NT2/D1 (cell line): ENCODE measurements around the gene PRKN.

Experiments
- DNase-seq: peaks from one replicate; pipeline ENCODE4 v3.0.0-alpha.2; 2011; ENCODE audit warnings: low read depth, low spot score
- H3K27me3 ChIP-seq: 2 replicates; pipeline ENCODE4 v1.6.0; 2011; ENCODE audit warnings: mild to moderate bottlenecking; ENCODE audit not compliant: insufficient read length, insufficient read depth
- H3K36me3 ChIP-seq: 2 replicates; pipeline ENCODE4 v1.6.1; 2011; ENCODE audit warnings: mild to moderate bottlenecking, low read length, mixed read lengths; ENCODE audit not compliant: insufficient read depth, insufficient read length
- H3K4me1 ChIP-seq: 2 replicates; pipeline ENCODE4 v1.5.1; 2011; ENCODE audit not compliant: insufficient read depth, insufficient read length
- H3K4me3 ChIP-seq: 2 replicates; pipeline ENCODE4 v1.5.1; 2011; ENCODE audit warnings: low read depth; ENCODE audit not compliant: insufficient read length
- H3K9ac ChIP-seq: 2 replicates; pipeline ENCODE4 v1.6.0; 2011; ENCODE audit warnings: low read depth; ENCODE audit not compliant: insufficient read length
- H3K9me3 ChIP-seq: 2 replicates; pipeline ENCODE4 v1.5.1; 2011; ENCODE audit warnings: mild to moderate bottlenecking, low read length; ENCODE audit not compliant: insufficient read depth
- SUZ12 ChIP-seq: IDR thresholded peaks from 2 replicates; pipeline ENCODE4 v1.6.1; 2011; ENCODE audit not compliant: insufficient read length, insufficient read depth; ENCODE audit errors: extremely low read depth
- YY1 ChIP-seq: IDR thresholded peaks from 2 replicates; pipeline ENCODE4 v1.6.1; 2011; ENCODE audit not compliant: insufficient read length, insufficient read depth
- ZNF274 ChIP-seq: IDR thresholded peaks from 2 replicates; pipeline ENCODE4 v1.6.1; 2011; ENCODE audit warnings: mild to moderate bottlenecking, low read depth, low read length

PRKN gene

GRCh38 chr6:161465403-161465802 lies 1262.2 kb downstream of the PRKN start:
- H3K36me3 ChIP-seq: no peaks in the 10 kb centered on the region
- no peak overlapping the region for H3K9ac ChIP-seq
- no peaks in the 10 kb centered on the region; the same call in 1 of the 2 replicates for H3K9me3 ChIP-seq
- H3K4me1 ChIP-seq: no peaks in the 10 kb centered on the region
- no peak for DNase-seq
- H3K27me3 ChIP-seq: no peaks in the 10 kb centered on the region
- H3K4me3 ChIP-seq: no peak overlapping the region
- TF ChIP-seq ZNF274 (no peak), SUZ12 (no peak), YY1 (no peak)

- H3K36me3 ChIP-seq: no peaks in the 10 kb centered on the region
- no peak overlapping the region for H3K4me3 ChIP-seq
- H3K9me3 ChIP-seq: no peaks in the 10 kb centered on the region; the same call in 1 of the 2 replicates
- no peaks in the 10 kb centered on the region for H3K4me1 ChIP-seq
- TF ChIP-seq SUZ12: no peak
- TF ChIP-seq YY1: no peak
- TF ChIP-seq ZNF274: no peak
- no peaks in the 10 kb centered on the region for H3K27me3 ChIP-seq
- DNase-seq: no peak
- H3K9ac ChIP-seq: no peak overlapping the region
These were observed 1264.5 kb downstream of the PRKN start for GRCh38 chr6:161463071-161463470.

GRCh38 chr6:161462148-161462547 lies 1265.4 kb downstream of the PRKN start:
- TF ChIP-seq SUZ12 (no peak), ZNF274 (no peak), YY1 (no peak)
- no peaks in the 10 kb centered on the region for H3K36me3 ChIP-seq

GRCh38 chr6:161459008-161459615 lies 1268.5 kb downstream of the PRKN start:
- no peaks in the 10 kb centered on the region for H3K4me1 ChIP-seq

More at GRCh38 chr6:161462148-161462547, 1265.4 kb downstream of the PRKN start:
- H3K27me3 ChIP-seq: no peaks in the 10 kb centered on the region
- DNase-seq: no peak
- no peaks in the 10 kb centered on the region; the same call in 1 of the 2 replicates for H3K9me3 ChIP-seq
- H3K9ac ChIP-seq: no peak overlapping the region
- no peaks in the 10 kb centered on the region for H3K4me1 ChIP-seq
- H3K4me3 ChIP-seq: no peak overlapping the region

GRCh38 chr6:161458201-161458951 lies 1269.2 kb downstream of the PRKN start:
- H3K4me3 ChIP-seq: no peak overlapping the region
- TF ChIP-seq YY1 (no peak), ZNF274 (no peak), SUZ12 (no peak)
- H3K36me3 ChIP-seq: no peaks in the 10 kb centered on the region
- no peak for DNase-seq
- no peaks in the 10 kb centered on the region for H3K27me3 ChIP-seq
- no peak overlapping the region for H3K9ac ChIP-seq
- H3K9me3 ChIP-seq: no peaks in the 10 kb centered on the region
- no peaks in the 10 kb centered on the region for H3K4me1 ChIP-seq

More at GRCh38 chr6:161459008-161459615, 1268.5 kb downstream of the PRKN start:
- DNase-seq: no peak
- Histone ChIP-seq H3K9ac (no peak overlapping the region), H3K9me3 (no peaks in the 10 kb centered on the region), H3K27me3 (no peaks in the 10 kb centered on the region), H3K4me3 (no peak overlapping the region), H3K36me3 (no peaks in the 10 kb centered on the region)
- TF ChIP-seq SUZ12 (no peak), YY1 (no peak), ZNF274 (no peak)

GRCh38 chr6:161455848-161456247 lies 1271.7 kb downstream of the PRKN start:
- Histone ChIP-seq H3K4me3 (no peak overlapping the region), H3K36me3 (no peaks in the 10 kb centered on the region), H3K4me1 (no peaks in the 10 kb centered on the region), H3K9ac (no peak overlapping the region), H3K9me3 (no peaks in the 10 kb centered on the region), H3K27me3 (no peaks in the 10 kb centered on the region)
- TF ChIP-seq ZNF274 (no peak), SUZ12 (no peak), YY1 (no peak)
- DNase-seq: no peak

- DNase-seq: no peak
- no peaks in the 10 kb centered on the region for H3K4me1 ChIP-seq
- H3K9me3 ChIP-seq: no peaks in the 10 kb centered on the region
- H3K36me3 ChIP-seq: no peaks in the 10 kb centered on the region
- H3K4me3 ChIP-seq: no peak overlapping the region
- H3K9ac ChIP-seq: no peak overlapping the region
- H3K27me3 ChIP-seq: no peaks in the 10 kb centered on the region
- TF ChIP-seq SUZ12: no peak
- no peak for TF ChIP-seq YY1
- no peak for TF ChIP-seq ZNF274
These were observed 1274.0 kb downstream of the PRKN start for GRCh38 chr6:161453558-161453957.
